T-cell (primary cell): ENCODE data around the gene MFGE8. TPM values are rescaled to one million over a fixed set of nuclear protein-coding genes. Genes with fewer than 3 reads are reported as not detected.
A peak's percentile ranks its signal among the peaks of the same experiment; 100 is the strongest.

Experiments
- ATAC-seq, 4 experiments: fragments of 200-7000 bp in 3 of 4; fragments of 150-1000 bp in 1 of 4; cut with Tn5 transposase; replicated peaks in 1 of 4; 1 replicate in 3 of 4; 2 replicates in 1 of 4; pipeline ENCODE4 v1.10.0; 2021; ENCODE audit warnings: moderate library complexity in 3 of 4, mild to moderate bottlenecking in 2 of 4, moderate number of reproducible peaks in 1 of 4
- CTCF ChIA-PET, 2 donors: fragments of 300-600 bp; sonication (Branson Sonifier 250); formaldehyde crosslinking; loops; one replicate each; lab custom pipeline; 2022; ENCODE audit warnings: antibody characterized with exemption in 2 of 2; lab: Charles Lee
- POLR2A ChIA-PET, 2 donors: fragments of 300-600 bp; sonication (Branson Sonifier 250); formaldehyde crosslinking; loops; one replicate each; lab custom pipeline; 2022; ENCODE audit warnings: antibody characterized with exemption in 2 of 2; lab: Charles Lee
- DNase-seq, 35 experiments: peaks; one replicate each; pipeline versions ENCODE4 v3.0.0 to v3.0.0-alpha.2; 2013 to 2023
- H3K27ac ChIP-seq: one replicate; pipeline ENCODE4 v1.5.1; 2013; ENCODE audit warnings: low read length
- H3K27me3 ChIP-seq, 2 experiments: replicated peaks in 1 of 2; 1 replicate in 1 of 2; 2 replicates in 1 of 2; pipeline versions ENCODE4 v1.6.1 to v1.7.0; 2013; ENCODE audit warnings: low read length in 1 of 2, mixed read lengths in 1 of 2; ENCODE audit not compliant: control insufficient read depth in 2 of 2, insufficient read depth in 2 of 2; ENCODE audit errors: extremely low read depth in 1 of 2
- H3K36me3 ChIP-seq, 2 donors: 1 replicate in 1 of 2; 2 replicates in 1 of 2; pipeline versions ENCODE4 v1.6.1 to v1.7.0; 2013; ENCODE audit warnings: low read length in 1 of 2; ENCODE audit not compliant: control insufficient read depth in 2 of 2, insufficient read depth in 1 of 2; ENCODE audit errors: extremely low read depth in 1 of 2
- H3K4me1 ChIP-seq, 2 experiments: 1 replicate in 1 of 2; 2 replicates in 1 of 2; pipeline versions ENCODE4 v1.6.1 to v1.7.0; 2013; ENCODE audit warnings: low read length in 2 of 2, mixed read lengths in 1 of 2; ENCODE audit not compliant: insufficient read depth in 2 of 2, control insufficient read depth in 1 of 2; ENCODE audit errors: extremely low read depth in 1 of 2
- H3K4me3 ChIP-seq, 2 donors: 1 replicate in 1 of 2; 2 replicates in 1 of 2; pipeline versions ENCODE4 v1.5.1 to v1.7.0; 2013; ENCODE audit warnings: mild to moderate bottlenecking in 2 of 2, low read length in 1 of 2, moderate library complexity in 1 of 2; ENCODE audit not compliant: control insufficient read depth in 1 of 2; ENCODE audit errors: extremely low read depth in 1 of 2
- H3K9me3 ChIP-seq: 2 replicates; pipeline ENCODE4 v1.7.0; 2013
- H3K27ac Mint-ChIP-seq, 2 donors: one replicate each; pipeline ENCODE4 v1.8.0; 2020 to 2021; ENCODE audit warnings: mild to moderate bottlenecking in 2 of 2, mixed read lengths in 2 of 2
- H3K27me3 Mint-ChIP-seq, 2 donors: one replicate each; pipeline ENCODE4 v1.8.0; 2021 to 2022; ENCODE audit warnings: mixed read lengths in 2 of 2
- H3K36me3 Mint-ChIP-seq: one replicate; pipeline ENCODE4 v1.8.0; 2021; ENCODE audit warnings: mixed read lengths
- H3K4me1 Mint-ChIP-seq, 3 donors: one replicate each; pipeline ENCODE4 v1.8.0; 2020 to 2022; ENCODE audit warnings: mixed read lengths in 3 of 3, mild to moderate bottlenecking in 1 of 3
- H3K4me3 Mint-ChIP-seq, 3 donors: one replicate each; pipeline ENCODE4 v1.8.0; 2020 to 2022; ENCODE audit warnings: mild to moderate bottlenecking in 3 of 3, mixed read lengths in 3 of 3, moderate library complexity in 3 of 3
- H3K9me3 Mint-ChIP-seq, 3 donors: one replicate each; pipeline ENCODE4 v1.8.0; 2020 to 2022; ENCODE audit warnings: mixed read lengths in 3 of 3
- WGBS: methylation state at CpG from one replicate; pipeline ENCODE4 v1.1.5; 2013; ENCODE audit warnings: missing lambda C conversion rate; ENCODE audit not compliant: insufficient coverage; 5-methylcytosine and 5-hydroxymethylcytosine counted together
- total RNA-seq, 35 experiments: library from RNA in 6 of 35; stranded (reverse) in 6 of 35; fragments of 120-200 nt in 1 of 35; gene quantifications; one replicate each; pipeline versions ENCODE4 v1.2.1 to v1.2.4 and lab custom pipeline; 2013 to 2026

Gene MFGE8
- total RNA-seq, 5 donors from 2014 or later (not counting 1 experiment from before 2014, with no cell fraction given), result 75.4 to 132 (median 99.5) TPM

DNA sequence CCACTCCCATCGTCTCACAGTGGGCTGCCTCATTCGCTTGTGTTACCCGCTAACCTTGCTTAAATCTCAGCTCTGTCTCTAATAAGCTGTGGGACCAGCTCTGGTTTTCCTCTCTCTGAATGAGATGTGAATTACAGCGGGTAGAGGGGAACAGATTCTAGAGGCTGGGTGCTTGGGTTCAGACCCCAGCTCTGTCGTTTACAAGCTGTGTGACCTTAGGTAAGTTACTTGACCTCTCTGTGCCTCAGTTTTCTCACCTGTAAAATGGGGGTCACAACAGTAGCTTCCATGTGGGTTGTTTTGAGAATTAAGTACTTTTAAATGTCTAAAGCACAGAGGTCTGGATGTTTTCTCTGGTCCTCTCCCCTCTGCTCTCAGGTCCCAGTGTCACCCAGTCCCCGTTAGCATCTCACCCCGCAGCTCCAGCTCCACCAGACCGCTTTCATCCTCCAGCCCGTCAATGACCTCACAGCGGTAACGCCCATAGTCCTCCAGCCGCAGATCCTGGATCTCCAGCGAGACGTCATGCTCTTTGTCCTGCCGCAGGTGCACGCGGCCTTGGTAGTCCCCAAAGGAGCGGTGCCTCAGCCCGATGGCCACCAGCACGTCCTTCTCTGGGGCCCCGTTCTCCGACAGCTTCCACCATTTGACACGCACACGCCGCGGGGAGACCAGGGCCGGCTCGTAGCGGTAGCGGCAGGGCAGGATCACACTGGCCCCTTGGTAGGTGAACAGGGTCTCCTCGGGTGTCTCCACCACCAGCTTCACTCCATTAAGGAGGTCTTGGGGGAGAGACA lies 32.0 kb downstream of the MFGE8 start:
- Histone ChIP-seq H3K36me3 (peaks cover 11 to 53% of the 10 kb centered on the region in 2 donors), H3K27me3 (no peaks in the 10 kb centered on the region), H3K4me3 (no peak overlapping the region), H3K9me3 (no peaks in the 10 kb centered on the region), H3K27ac (no peak overlapping the region), H3K4me1 (no peaks in the 10 kb centered on the region)
- H3K36me3 Mint-ChIP-seq, result peaks cover 53% of the 10 kb centered on the region
- peaks cover 9 to 40% (median 12%) of the 10 kb centered on the region in 3 donors for H3K4me1 Mint-ChIP-seq
- ATAC-seq (no peak), DNase-seq (no peak)
- H3K27me3 Mint-ChIP-seq, result no peaks in the 10 kb centered on the region
- no peaks in the 10 kb centered on the region for H3K9me3 Mint-ChIP-seq
- no peak overlapping the region for H3K27ac Mint-ChIP-seq
- WGBS, result 96% methylated on average over 21 of the region's 31 CpGs
- POLR2A ChIA-PET, result no interaction called here
- CTCF ChIA-PET, result no interaction called here
- no peak overlapping the region for H3K4me3 Mint-ChIP-seq

DNA sequence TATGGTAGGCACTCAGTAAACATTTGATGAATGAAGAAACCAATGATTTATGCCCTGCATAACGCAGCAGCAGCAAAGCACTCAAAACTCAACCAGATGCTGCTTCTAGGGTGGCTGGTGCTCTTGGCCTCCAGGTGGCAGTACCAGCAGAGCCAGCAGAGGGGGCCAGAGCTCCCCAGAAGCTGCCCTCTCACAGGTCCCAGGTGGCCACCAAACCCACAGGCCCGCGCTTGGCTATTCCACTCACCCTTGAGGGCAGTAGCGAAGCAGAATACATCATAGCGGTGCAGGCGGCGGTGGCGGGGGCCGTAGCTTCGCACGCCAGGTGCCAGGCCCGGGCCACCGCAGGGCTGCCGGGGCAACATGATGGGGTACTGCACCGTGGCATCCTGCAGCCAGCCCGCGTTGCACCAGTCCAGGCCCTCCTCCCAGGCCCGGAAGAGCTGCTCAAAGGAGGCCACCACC lies 34.4 kb downstream of the MFGE8 start:
- Mint-ChIP-seq H3K4me3 (no peak overlapping the region), H3K27ac (no peak overlapping the region), H3K9me3 (no peaks in the 10 kb centered on the region), H3K27me3 (no peaks in the 10 kb centered on the region), H3K36me3 (peaks cover 51% of the 10 kb centered on the region), H3K4me1 (peaks cover 5 to 28% (median 8%) of the 10 kb centered on the region in 3 donors)
- WGBS, result 85% methylated on average over 18 of the region's 18 CpGs
- no peaks in the 10 kb centered on the region for H3K9me3 ChIP-seq
- CTCF ChIA-PET, result interaction anchor here in 1 of 2 donors (1.2 kb wide), 1 partner anchor 299 kb away, joined by 4 read pairs; no protein-coding TSS in a partner anchor
- ATAC-seq, result peak; percentile 31 to 61 (median 58)
- no peaks in the 10 kb centered on the region for H3K4me1 ChIP-seq
- no peak overlapping the region for H3K4me3 ChIP-seq
- POLR2A ChIA-PET, result interaction anchor here in 1 of 2 donors (0.6 kb wide), 1 partner anchor 9 kb away, joined by 3 read pairs; no protein-coding TSS in a partner anchor
- peaks cover 11 to 47% of the 10 kb centered on the region in 2 donors for H3K36me3 ChIP-seq
- no peak overlapping the region for H3K27ac ChIP-seq
- DNase-seq, result peak in 17 of 35 experiments; percentile 11 to 42 (median 26)
- H3K27me3 ChIP-seq, result peaks cover 0 to 2% of the 10 kb centered on the region in 2 experiments

DNA sequence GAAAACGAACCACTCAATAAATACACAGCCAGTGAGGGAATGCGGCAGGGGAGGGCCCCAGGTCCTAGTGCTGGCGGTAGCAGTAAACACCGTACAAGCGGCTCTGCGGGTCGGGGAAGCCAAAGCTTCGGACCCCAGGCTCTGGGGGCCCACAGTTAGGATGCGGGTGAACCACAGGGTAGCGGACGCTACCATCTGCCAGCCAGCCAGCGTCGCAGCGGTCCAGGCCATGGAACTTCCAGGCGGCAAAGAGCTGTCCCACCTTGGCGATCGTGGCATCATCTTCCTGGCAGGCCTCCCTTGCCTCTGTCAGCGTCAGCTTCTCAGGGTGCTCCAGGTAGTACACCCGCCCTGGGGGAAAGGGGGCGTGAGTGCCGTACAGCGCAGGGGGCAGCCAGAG lies 35.3 kb downstream of the MFGE8 start:
- no peak for ATAC-seq
- ChIA-PET CTCF (interaction anchor here in 1 of 2 donors (1.2 kb wide), 1 partner anchor 300 kb away, joined by 4 read pairs; no protein-coding TSS in a partner anchor), POLR2A (no interaction called here)
- peaks cover 0 to 6% of the 10 kb centered on the region in 2 experiments for H3K27me3 ChIP-seq
- Mint-ChIP-seq H3K4me3 (no peak overlapping the region), H3K36me3 (peaks cover 47% of the 10 kb centered on the region), H3K27ac (no peak overlapping the region), H3K9me3 (no peaks in the 10 kb centered on the region), H3K27me3 (no peaks in the 10 kb centered on the region), H3K4me1 (peaks cover 4 to 25% (median 5%) of the 10 kb centered on the region in 3 donors)
- no peak overlapping the region for H3K27ac ChIP-seq
- 94% methylated on average over 17 of the region's 22 CpGs for WGBS
- H3K4me3 ChIP-seq, result no peak overlapping the region
- H3K9me3 ChIP-seq, result no peaks in the 10 kb centered on the region
- no peak for DNase-seq
- H3K36me3 ChIP-seq, result peaks cover 11 to 45% of the 10 kb centered on the region in 2 donors
- no peaks in the 10 kb centered on the region for H3K4me1 ChIP-seq

DNA sequence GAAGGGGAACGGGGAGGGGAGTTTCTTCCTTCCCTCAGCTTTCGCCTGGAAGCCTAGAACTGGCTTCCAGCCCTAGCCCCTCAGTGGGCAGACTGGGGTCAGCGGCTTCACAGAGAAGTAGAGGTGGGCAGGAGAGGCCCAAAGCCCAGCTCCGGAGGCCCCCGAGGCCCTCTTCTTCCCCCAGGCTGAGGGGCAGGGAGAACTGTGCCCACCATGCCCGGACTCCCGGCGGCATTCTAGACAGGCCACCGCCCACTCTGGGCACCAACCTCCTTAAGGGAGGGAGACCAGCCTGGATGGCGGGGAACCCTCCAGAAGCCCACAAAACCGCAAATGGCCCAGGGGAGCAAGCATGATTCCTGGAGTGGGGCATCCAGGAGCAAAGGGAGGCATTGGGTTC lies 35.8 kb downstream of the MFGE8 start:
- ATAC-seq, result no peak
- Mint-ChIP-seq H3K4me3 (no peak overlapping the region), H3K36me3 (peaks cover 46% of the 10 kb centered on the region), H3K4me1 (peaks cover 4 to 22% (median 5%) of the 10 kb centered on the region in 3 donors), H3K27ac (no peak overlapping the region), H3K27me3 (no peaks in the 10 kb centered on the region), H3K9me3 (no peaks in the 10 kb centered on the region)
- ChIA-PET CTCF (no interaction called here), POLR2A (no interaction called here)
- H3K4me1 ChIP-seq, result no peaks in the 10 kb centered on the region
- no peak for DNase-seq
- WGBS, result 90% methylated on average over 2 of the region's 11 CpGs
- peaks cover 11 to 43% of the 10 kb centered on the region in 2 donors for H3K36me3 ChIP-seq
- H3K27me3 ChIP-seq, result peaks cover 0 to 6% of the 10 kb centered on the region in 2 experiments
- H3K4me3 ChIP-seq, result no peak overlapping the region
- H3K27ac ChIP-seq, result no peak overlapping the region
- no peaks in the 10 kb centered on the region for H3K9me3 ChIP-seq

GRCh38 chr15:88876573-88876972 lies 36.6 kb downstream of the MFGE8 start:
- peaks cover 11 to 40% of the 10 kb centered on the region in 2 donors for H3K36me3 ChIP-seq
- H3K4me1 ChIP-seq, result no peaks in the 10 kb centered on the region
- Mint-ChIP-seq H3K9me3 (no peaks in the 10 kb centered on the region), H3K36me3 (peaks cover 46% of the 10 kb centered on the region), H3K27ac (no peak overlapping the region), H3K4me1 (peaks cover 0 to 13% (median 2%) of the 10 kb centered on the region in 3 donors), H3K27me3 (no peaks in the 10 kb centered on the region), H3K4me3 (no peak overlapping the region)
- H3K27ac ChIP-seq, result no peak overlapping the region
- H3K27me3 ChIP-seq, result peaks cover 0 to 11% of the 10 kb centered on the region in 2 experiments
- DNase-seq (no peak), ATAC-seq (no peak)
- WGBS, result 91% methylated on average over 4 of the region's 10 CpGs
- ChIA-PET POLR2A (no interaction called here), CTCF (interaction anchor here in 1 of 2 donors (0.6 kb wide), 1 partner anchor 440 kb away, joined by 4 read pairs; no protein-coding TSS in a partner anchor)
- no peak overlapping the region for H3K4me3 ChIP-seq
- H3K9me3 ChIP-seq, result no peaks in the 10 kb centered on the region

DNA sequence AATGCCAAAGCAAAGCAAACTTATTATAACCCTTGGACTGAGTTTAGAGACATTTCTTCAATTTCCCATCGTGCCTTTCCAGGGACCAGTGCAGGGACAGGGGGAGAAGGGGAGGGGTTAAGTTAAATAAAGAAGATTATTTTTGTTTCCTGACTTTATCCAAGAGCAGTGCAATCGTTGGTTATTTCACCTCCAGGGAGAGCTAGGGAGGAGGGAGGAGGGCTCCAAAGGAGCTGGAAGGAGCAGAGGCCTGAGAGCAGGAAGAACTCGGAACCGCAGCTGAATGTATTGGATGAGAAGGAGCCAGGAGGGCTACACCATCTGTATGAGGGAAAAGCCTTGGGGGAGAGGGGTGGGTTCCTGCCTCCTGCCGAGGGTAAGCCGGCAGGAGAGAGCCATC lies 38.5 kb downstream of the MFGE8 start:
- no peak overlapping the region for H3K27ac Mint-ChIP-seq
- H3K36me3 ChIP-seq, result peaks cover 6 to 28% of the 10 kb centered on the region in 2 donors

More for the DNA sequence above, 38.5 kb downstream of the MFGE8 start:
- Histone ChIP-seq H3K9me3 (no peaks in the 10 kb centered on the region), H3K4me3 (no peak overlapping the region), H3K4me1 (no peaks in the 10 kb centered on the region), H3K27me3 (peaks cover 0 to 12% of the 10 kb centered on the region in 2 experiments), H3K27ac (no peak overlapping the region)
- Mint-ChIP-seq H3K4me3 (no peak overlapping the region), H3K36me3 (peaks cover 34% of the 10 kb centered on the region), H3K27me3 (no peaks in the 10 kb centered on the region), H3K9me3 (no peaks in the 10 kb centered on the region), H3K4me1 (peaks cover 0 to 9% (median 0%) of the 10 kb centered on the region in 3 donors)
- ATAC-seq (no peak), DNase-seq (no peak)
- WGBS, result 72% methylated on average over 4 of the region's 6 CpGs
- POLR2A ChIA-PET, result no interaction called here
- CTCF ChIA-PET, result no interaction called here
